Activated T-helper 9 cell treated with anti-CD3 and anti-CD28 coated beads, Interleukin-2, amount 50 U/mL, for 16 hours (primary cell): ENCODE data around the gene PIGS.
"Not testable (repeated sequence)": the region's sequence is repeated elsewhere in the genome, so short reads cannot be mapped to it uniquely, and the experiment has no call there.

Experiments used
- DNase-seq: peaks from one replicate; pipeline ENCODE4 v3.0.0-alpha.2; 2020; ENCODE audit warnings: low read depth

Gene PIGS

GRCh38 chr17:28571361-28572122 is at the start of gene PIGS:
TSS of gene PIGS (minus strand) at chr17:28571524. CDS start at chr17:28571496, 28 bp downstream.
- peak; percentile 88 for DNase-seq

GRCh38 chr17:28620010-28620409 is 48.7 kb upstream of the PIGS start:
- no peak for DNase-seq

- DNase-seq = no peak
Observed at GRCh38 chr17:28618464-28618863, 47.1 kb upstream of the PIGS start.

DNA sequence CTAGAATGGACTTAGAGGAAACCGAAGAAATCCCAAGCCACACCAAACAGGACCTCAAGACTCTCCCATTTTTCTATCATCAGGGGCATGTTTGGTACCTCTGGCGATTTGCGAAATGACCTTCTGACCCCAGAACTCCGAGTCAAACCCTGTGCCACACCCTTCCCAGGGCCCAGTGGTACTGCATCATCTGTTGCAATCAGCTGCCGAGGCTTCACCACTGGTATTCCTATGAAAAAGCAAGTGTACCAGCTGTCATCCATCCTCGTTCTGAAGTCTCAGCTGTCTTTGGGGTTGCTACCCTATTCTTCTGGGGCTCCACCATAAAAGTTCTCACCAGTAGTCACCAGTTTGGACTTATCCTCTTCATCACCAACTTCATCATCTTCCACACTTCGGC is 45.0 kb upstream of the PIGS start:
- no peak for DNase-seq

DNA sequence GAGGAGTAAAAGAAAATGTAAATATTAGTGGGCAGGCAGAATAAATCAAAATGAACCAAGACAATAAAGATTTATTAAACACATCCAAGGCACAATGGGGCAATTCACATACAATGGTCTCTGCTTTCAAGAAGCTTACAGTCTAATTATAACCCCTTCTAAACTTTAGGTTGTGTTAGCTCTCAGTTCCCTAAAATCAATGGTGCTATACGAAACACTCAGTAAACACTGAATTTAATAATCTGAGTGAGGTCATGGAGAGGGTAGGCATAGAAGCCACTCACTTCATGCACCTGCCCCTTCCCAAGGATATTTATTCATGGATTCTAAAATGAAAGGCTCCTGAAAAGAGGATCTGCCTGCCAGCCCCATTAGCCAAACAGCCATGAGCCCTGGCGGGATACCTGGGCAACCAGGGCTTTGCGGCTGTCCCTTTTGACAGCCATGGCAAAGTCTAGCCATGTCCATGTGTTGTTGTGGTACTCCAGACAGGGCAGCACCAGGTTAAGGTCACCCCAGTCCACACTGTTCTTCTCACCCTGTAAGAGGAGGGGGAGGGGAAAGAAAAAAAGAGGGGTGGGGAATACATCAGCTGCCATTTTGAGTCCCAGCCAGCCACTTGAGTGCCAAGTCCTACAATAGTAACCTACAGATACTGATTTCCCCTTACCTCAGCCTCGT is 44.1 kb upstream of the PIGS start:
- DNase-seq = no peak

DNA sequence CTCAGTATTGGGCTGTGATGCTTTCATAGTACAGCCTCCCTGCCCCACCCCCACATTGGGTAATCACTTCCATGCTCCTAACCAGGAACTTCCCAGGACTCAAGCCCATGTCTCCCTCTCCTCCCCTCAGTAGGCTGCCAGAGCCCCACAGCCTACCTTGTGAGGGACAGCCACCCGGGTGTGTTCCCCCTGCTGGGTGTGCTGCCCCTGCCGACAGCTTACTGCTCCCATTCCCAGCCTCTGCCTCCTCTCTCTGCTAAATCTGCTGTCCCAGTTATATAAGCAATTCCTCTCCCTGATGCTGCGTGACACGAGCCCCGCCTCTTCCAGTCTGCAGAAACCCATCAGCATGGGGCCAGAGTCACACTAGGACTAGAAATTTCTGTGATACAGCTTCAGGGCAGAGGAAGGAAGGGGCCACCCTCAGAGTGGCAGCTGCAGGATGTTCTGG is 42.6 kb upstream of the PIGS start, which contains the start of gene RSKR:
Gene RSKR (minus strand): TSS at position 255 of the 451 bp plus-strand sequence. CDS start 24 bp downstream, at position 231.
- DNase-seq = no peak

- DNase-seq = peak; percentile 3
Observed at GRCh38 chr17:28612936-28613872, 41.9 kb upstream of the PIGS start.

- DNase-seq = no peak
Observed at GRCh38 chr17:28612531-28612930, 41.2 kb upstream of the PIGS start.

- DNase-seq = no peak
Observed at GRCh38 chr17:28610376-28610775, 39.1 kb upstream of the PIGS start.

DNA sequence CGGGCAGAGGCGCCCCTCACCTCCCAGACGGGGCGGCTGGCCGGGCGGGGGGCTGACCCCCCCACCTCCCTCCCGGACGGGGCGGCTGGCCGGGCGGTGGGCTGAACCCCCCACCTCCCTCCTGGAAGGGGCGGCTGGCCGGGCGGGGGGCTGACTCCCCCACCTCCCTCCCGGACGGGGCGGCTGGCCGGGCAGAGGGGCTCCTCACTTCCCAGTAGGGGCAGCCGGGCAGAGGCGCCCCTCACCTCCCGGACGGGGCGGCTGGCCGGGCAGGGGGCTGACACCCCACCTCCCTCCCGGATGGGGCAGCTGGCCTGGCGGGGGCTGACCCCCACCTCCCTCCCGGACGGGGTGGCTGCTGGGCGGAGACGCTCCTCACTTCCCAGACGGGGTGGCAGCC is 32.7 kb upstream of the PIGS start:
- DNase-seq = not testable (repeated sequence)

GRCh38 chr17:28599311-28600184 is 28.2 kb upstream of the PIGS start:
- DNase-seq = peak; percentile 45

DNA sequence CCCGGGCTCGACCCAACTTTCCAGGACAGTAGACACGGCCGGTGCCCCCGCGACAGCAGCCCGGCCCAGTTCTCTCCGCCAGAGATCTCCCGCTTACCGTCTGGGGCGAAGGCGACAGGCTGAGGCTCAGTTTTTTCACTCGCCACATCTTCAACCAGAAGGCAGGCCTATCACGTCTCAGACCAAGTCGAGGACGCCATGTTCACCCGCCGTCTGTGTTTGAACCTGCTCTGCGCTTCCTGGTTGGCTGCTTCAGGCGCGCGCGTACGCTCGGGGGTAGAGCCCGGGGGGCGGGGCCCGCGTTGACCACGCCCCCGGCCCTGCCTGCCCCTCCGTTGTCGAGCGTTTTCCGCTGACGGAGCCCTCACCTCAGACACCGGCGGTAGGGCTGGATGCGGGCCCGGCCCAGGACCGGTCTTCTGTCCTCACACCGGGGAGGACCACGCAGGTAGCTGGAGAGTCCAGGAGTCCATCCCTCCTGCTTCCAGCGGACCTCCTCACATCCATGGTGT is 27.5 kb upstream of the PIGS start, which contains the start of gene SPAG5:
Gene SPAG5 (minus strand): TSS at position 227 of the 512 bp plus-strand sequence. CDS start 79 bp downstream, at position 148.
- DNase-seq = peak; percentile 93

GRCh38 chr17:28598389-28598788 is 27.1 kb upstream of the PIGS start:
- no peak for DNase-seq

GRCh38 chr17:28597606-28598383 is 26.5 kb upstream of the PIGS start:
- DNase-seq = no peak

DNA sequence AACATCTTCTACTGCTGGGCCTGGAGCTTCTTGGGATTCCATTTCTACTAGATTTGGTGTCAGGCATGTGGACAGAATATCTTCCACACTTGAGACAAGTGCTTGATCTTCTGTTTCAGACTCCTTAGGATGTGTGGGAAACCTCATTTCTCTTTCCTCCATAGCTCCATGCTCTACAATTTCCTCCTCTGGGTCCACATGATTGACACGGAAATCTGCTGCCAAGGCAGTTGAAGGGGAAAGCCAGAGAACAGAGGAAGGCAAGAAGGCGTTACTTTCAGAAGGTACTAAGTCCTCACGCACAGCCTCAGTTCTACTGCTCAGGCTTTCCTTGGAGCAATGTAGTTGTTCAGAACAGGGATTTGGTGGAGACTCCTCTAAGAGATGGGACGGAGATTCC is 20.9 kb upstream of the PIGS start:
- DNase-seq = no peak

GRCh38 chr17:28585851-28586250 is 14.5 kb upstream of the PIGS start:
- DNase-seq = no peak

GRCh38 chr17:28584434-28584833 is 13.1 kb upstream of the PIGS start:
- DNase-seq = no peak

- no peak for DNase-seq
Observed at GRCh38 chr17:28582513-28582912, 11.2 kb upstream of the PIGS start.

DNA sequence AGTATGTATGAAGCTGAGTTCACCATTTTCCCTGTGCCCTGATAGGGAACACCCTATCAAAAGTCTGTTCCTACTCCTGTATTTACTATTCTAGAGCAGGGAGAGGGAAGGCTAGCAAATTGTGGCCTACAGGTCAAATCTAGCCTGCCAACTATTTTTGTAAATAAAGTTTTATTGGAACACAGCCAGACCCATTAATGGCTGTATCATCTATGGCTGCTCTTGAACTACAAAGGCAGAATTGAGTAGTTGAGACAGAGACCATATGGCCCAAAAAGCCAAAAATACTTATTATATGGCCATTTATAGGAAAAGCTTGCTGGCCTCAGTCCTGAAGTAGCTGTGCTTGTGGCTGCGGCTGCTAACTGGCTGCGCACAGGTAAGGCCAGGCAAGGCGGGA is 9.6 kb upstream of the PIGS start:
- DNase-seq = no peak

DNA sequence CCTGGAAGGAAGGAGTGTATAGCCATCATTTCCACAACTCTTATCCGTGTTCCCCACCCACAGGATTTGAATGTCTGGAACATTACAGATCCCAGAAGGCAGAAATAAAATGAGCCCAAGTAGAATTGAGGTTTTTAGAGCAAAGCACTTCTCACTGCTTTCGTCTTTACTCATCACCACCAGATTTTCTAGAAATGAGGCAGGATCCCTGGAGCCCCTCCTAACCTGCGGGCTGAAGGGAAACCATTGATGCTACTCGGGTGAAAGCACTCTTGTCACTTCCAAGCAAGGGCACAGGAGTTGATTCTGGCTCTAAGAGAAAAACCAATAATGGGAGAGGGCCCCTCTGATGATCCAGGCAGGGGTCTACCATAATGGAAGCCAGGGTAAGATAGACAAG is 8.2 kb upstream of the PIGS start:
- DNase-seq = no peak
